NCI-H345 (cell line): Measurements from ENCODE around the gene CLEC4M.
"Not testable (repeated sequence)": the region's sequence is repeated elsewhere in the genome, so short reads cannot be mapped to it uniquely, and the experiment has no call there.

Experiments used
- DNase-seq: peaks from one replicate; lab custom pipeline; 2025; lab: John Stamatoyannopoulos, UW

The CLEC4M gene

GRCh38 chr19:7773841-7774240 lies 10.8 kb downstream of the CLEC4M start:
- DNase-seq, result no peak

DNA sequence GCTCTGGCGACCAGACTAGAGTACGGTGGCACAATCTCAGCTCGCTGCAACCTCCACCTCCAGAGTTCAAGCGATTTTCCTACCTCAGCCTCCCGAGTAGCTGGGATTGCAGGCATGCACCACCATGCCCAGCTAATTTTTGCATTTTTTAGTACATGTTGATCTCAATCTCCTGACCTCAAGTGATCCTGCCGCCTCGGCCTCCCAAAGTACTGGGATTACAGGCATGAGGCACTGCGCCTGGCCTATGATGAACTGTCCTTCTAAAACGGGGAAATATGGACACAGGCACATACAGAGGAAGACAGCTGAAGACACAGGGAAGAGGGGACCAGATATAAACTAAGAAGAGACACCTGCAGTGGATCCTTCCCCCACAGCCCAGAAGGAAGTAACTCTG lies 12.7 kb downstream of the CLEC4M start:
- DNase-seq, result no peak

DNA sequence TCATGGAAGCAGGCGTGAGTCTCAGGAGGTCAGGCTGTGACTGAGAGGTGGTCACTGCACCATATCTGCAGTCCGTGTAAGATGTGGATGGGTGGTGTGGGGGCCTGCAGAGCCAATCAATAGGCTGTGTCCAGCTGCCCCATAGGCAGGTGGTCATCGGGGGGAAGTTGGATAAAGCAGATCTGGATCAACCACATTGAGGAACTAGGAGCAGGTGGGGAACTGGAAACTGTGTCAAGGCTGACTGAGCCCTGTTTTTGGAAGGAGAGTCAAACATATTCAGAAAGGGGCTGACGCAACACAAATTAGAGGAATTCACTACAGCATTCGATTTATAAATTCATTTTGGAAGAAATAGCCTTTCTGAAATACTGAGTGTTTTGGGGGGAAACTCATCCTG lies 15.0 kb downstream of the CLEC4M start:
- no peak for DNase-seq

GRCh38 chr19:7779631-7780486 lies 16.8 kb downstream of the CLEC4M start:
- no peak for DNase-seq

DNA sequence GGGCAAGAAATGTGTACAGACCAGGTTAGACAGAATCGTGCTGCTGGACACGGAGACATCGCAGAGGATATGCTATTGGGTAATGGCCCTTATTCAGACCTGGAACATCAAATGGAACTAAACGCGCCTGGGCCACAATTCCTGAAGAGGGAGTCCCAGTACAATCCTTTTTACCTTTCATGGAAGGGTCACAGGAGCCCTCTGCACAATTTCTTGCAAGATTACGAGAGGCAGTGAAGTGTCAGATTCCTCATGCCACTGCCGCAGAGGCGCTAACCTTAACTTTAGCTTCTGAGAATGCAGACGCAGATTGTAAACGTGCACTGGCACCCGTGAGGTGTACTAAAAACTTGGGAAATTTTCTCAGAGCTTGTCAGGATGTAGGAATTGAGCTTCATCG lies 18.1 kb downstream of the CLEC4M start:
- no peak for DNase-seq

DNA sequence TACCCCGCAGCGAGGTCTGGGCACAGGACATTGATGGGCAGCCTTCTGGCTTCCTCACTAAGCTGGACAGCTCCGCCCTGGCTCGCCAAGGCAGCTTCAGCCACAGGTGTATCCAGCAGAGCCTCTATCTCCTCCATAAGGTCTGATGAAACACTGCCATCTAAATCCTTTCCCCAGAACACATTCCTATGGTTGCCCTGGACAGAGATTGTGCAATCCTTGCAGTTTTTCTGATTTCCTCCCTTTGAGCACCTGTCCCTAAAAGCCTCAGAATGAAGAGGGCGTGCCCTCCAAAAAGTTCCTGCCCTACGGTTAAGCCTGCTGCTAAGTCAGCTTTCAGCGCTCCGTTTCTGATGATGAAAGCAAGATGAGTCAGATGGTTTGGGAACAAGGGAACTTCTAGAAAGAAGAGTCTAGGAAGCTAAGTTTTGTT lies 21.0 kb downstream of the CLEC4M start:
- DNase-seq, result no peak

GRCh38 chr19:7784856-7785255 lies 21.8 kb downstream of the CLEC4M start:
- DNase-seq, result no peak

DNA sequence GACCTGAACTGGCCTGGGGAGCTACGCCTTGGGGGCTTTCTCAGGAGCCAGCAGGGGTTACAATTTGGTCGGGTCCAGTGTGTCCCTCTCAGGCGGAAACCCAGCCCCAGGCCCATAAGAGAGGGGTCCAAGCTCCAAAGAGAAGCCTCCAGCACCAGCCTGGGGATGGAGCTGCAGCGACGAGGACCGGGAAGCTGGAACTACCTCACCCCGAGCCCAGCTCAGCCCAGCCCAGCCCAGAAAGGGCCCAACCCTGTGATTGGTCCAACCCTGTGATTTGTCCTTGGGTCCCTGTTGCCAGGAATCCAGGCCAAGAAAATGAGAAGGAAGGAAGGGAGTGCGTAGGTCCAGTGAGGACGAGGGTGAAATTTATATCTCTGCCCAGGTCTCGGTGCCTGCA lies 24.1 kb downstream of the CLEC4M start:
- DNase-seq, result no peak

- DNase-seq, result no peak
Measured at GRCh38 chr19:7787602-7788177, 24.6 kb downstream of the CLEC4M start.

GRCh38 chr19:7788178-7788932 lies 25.3 kb downstream of the CLEC4M start:
- DNase-seq, result no peak

GRCh38 chr19:7788933-7789323 lies 25.9 kb downstream of the CLEC4M start:
- DNase-seq, result no peak

DNA sequence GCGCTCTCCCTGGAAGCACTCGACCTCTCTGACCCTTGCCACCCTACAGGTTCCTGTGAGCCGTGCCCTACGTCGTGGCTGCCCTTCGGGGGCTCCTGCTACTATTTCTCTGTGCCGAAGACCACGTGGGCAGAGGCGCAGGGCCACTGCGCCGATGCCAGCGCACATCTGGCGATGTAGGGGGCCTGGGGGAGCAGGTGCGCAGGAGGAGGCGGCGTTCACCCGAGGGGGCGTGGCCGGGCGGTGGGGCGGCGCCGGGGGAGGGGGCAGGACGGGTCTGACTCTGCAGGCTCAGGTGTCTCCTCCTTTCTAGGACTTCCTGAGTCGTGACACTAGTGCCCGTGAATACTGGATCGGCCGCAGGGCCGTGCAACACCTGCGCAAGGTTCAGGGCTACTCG lies 26.4 kb downstream of the CLEC4M start:
- no peak for DNase-seq

DNA sequence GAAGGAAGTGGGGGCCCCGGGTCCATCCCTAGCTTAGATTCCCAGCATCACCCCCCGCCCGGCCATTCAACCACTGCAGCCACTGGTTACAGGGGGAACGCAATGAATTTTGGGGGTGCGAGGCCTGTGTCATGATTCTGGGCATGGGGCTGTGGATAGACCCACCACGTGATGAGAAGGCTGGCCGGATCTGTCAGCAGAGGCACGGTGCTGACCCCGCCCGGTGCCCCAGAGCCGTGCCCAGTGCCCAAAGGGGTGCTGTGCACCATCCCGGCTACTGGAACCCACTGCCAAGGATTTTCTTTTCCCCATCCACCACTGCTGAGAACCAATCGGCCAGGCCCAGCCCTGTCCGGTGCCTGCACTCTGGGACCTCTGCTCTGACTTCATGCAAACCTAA lies 27.4 kb downstream of the CLEC4M start:
- no peak for DNase-seq

GRCh38 chr19:7792281-7792680 lies 29.2 kb downstream of the CLEC4M start:
- DNase-seq, result no peak

DNA sequence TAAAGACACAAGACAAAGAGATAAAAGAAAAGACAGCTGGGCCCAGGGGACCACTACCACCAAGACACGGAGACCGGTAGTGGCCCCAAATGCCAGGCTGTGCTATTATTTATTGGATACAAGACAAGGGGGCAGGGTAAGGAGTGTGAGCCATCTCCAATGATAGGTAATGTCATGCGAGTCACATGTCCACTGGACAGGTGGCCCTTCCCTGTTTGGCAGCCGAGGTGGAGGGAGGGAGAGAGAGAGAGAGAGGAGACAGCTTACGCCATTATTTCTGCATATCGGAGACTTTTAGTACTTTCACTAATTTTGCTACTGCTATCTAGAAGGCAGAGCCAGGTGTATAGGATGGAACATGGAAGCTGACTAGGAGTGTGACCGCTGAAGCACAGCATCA lies 29.7 kb downstream of the CLEC4M start:
- not testable (repeated sequence) for DNase-seq

DNA sequence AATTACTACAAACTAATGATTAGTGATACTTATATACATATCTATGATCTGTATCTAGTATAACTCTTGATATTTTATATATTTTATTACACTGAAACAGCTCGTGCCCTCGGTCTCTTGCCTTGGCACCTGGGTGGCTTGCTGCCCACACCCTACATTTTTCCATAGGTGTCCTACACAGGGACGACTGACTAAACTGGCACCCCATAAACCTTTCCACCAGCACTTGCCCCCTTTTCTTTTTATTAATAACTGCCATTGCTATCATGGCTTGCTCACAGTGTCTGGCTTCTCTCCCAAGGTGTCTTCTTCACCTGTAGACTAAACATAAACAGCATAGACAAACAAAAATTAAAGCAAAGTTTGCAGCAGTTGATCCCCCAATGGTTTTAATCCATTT lies 30.4 kb downstream of the CLEC4M start:
- no peak for DNase-seq

- no peak for DNase-seq
Measured at GRCh38 chr19:7795555-7796161, 32.6 kb downstream of the CLEC4M start.

GRCh38 chr19:7799640-7800355 lies 36.8 kb downstream of the CLEC4M start:
- peak; percentile 67 for DNase-seq

DNA sequence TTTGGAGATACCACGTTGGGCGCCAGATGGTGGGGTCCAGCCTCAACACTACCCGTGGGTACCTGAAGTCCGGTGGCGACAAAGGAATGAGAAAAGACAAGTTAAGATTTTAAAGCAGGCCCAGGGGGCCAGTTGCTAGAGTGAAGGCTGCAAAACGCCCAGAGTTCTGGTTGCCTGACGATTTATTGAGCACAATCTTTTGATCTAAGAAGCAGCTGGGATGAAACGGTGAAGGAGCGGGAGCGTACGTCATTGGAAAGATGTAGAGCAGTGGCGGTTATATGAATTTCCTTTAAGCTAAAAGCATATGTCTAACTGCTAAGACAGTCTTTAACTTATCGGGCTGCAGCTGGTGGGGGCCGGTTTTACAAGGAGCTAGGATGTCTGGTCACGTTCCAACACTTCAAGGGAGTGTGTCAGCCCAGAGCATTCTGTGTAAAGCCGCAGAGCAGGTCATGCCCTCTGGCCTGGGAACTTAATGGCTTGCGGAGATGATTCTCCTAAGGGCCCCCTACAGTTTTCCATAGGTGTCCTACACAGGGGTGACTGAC lies 38.1 kb downstream of the CLEC4M start:
- no peak for DNase-seq

DNA sequence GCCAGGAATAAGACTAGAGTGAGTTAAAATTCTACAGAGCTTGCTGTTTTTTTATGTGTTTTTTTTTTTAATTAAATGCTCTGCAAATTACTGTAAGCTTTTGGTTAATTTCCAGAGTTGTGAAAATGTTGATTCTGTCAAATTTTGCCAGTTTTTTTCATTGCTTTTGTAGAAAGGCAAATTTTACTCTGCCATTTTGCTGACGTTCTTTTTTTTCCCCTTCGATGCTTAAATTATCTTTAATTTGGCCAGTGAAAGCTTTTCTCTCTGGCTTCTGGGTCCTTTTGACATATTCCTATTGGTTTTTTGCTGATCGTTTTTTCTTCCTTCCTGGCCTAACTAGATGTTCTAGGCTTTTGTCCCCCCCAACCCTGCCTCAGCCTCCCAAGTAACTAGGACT lies 43.2 kb downstream of the CLEC4M start:
- no peak for DNase-seq

DNA sequence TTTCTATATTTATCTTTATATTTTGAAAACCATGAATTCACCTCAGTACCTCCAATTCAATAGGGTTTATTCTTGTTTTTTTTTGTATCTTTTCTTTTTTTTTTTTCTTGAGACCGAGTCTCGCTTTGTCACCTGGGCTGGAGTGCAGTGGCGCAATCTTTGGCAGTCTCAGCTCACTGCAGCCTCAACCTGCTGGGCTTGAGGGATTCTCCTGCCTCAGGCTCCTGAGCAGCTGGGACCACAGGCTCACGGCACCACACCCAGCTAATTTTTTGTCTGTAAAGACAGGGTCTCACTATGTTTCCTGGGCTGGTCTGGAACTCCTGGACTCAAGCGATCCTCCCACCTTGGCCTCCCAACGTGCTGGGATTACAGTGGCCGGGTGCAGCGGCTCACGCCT lies 43.8 kb downstream of the CLEC4M start:
- DNase-seq, result no peak

GRCh38 chr19:7808108-7808507 lies 45.1 kb downstream of the CLEC4M start:
- no peak for DNase-seq
